HG02588 (cell line): ENCODE data around the gene NMT1.
"Not testable (repeated sequence)": the region's sequence is repeated elsewhere in the genome, so short reads cannot be mapped to it uniquely, and the experiment has no call there.

Experiments
- ATAC-seq: cut with Tn5 transposase; IDR thresholded peaks from one replicate; pipeline ENCODE4 v1.9.1; 2021; ENCODE audit warnings: mild to moderate bottlenecking, moderate library complexity; ENCODE audit not compliant: unreplicated experiment

The NMT1 gene

GRCh38 chr17:45117848-45118646 is 56.9 kb downstream of the NMT1 start:
- no peak for ATAC-seq

- ATAC-seq, result no peak
Observed at GRCh38 chr17:45118691-45119090, 57.6 kb downstream of the NMT1 start.

- ATAC-seq, result no peak
Observed at GRCh38 chr17:45119964-45120363, 58.8 kb downstream of the NMT1 start.

DNA sequence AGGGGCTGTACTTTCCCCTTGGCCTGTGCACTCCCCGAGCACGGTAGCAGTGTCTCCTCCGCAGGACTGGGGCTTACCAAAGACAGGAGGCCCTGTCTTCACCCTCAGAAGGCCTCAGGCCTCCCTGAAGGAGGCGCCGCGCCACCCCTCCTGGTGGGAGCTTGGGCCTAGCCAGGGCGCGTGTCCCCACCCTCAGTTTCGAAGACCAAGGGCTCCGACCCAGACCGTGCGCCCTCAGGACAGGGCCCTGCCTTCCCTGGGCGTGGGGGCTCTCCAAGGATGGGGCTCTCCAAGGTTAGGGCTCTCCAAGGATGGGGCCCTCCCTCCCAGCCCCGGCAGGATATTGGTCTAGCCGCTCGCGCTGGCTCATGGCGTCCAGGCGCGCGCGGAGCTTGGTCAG is 59.4 kb downstream of the NMT1 start:
- ATAC-seq, result no peak

DNA sequence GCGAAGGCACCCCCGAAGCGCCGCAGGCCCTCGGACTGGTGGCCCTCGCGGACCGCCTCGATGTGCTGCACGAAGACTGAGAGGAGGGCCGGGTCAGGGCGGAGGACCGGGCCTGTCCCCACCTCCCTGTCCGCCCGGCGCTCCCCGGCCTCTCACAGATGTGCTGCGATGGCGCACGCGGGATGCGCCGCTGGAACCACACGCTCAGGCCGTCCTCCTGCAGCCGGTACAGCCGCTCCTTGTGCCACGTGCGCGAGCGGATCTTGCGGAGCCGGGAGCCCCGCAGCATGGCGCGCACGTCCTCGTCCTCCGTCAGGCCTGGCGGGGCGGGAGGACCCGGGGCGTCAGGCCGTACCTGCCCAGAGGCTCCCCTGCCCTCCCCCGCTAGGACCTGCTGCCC is 59.9 kb downstream of the NMT1 start:
- no peak for ATAC-seq

DNA sequence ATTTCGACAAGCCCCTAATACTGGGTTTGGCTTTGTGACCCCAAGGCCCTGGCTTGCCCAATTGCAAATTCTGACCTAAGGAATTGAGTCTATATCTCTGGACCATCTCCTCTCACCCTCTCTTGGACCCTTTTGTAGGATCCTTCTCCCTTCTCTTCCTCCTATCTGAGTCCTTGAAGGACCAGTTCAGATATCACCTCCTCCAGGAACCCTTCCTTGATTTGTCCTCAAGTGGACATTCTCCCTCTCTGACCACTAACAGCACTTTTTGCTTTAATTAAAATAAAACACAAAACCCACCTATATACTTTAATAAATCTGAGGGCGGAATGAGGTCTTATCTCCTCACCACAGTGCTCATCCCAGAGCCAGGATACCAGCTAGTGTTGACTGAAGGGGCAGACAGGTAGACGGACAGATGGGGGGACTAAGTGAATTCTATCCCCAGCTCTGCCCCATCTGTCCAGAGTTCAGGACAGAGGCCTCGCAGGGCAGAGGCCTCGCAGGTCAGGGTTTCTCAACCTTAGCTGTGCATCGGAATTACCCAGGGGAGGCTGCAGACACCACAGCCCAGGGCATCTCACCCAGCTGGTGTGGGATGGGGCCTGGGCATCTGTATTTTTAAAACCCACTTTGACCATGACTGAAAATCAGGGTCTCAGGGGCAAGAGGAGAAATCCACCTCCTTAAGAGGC is 62.1 kb downstream of the NMT1 start:
- ATAC-seq, result no peak

GRCh38 chr17:45123930-45124796 is 63.0 kb downstream of the NMT1 start:
- no peak for ATAC-seq

GRCh38 chr17:45124797-45125122 is 63.6 kb downstream of the NMT1 start:
- not testable (repeated sequence) for ATAC-seq

DNA sequence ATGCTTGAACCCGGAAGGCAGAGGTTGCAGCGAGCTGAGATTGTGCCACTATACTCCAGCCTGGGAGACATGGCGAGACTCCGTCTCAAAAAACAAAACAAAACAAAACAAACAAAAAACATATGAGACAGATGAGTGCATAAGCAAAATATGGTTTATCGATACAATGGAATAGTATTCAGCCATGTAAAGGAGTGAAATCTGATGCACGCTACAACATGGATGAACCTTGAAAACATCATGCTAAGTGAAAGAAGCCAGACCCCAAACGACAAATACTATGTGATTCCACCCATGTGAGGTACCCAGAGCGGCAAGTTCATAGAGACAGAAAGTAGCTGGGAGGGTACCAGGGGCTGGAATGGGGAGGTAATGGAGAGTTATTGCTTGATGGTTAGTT is 64.4 kb downstream of the NMT1 start:
- ATAC-seq, result no peak

DNA sequence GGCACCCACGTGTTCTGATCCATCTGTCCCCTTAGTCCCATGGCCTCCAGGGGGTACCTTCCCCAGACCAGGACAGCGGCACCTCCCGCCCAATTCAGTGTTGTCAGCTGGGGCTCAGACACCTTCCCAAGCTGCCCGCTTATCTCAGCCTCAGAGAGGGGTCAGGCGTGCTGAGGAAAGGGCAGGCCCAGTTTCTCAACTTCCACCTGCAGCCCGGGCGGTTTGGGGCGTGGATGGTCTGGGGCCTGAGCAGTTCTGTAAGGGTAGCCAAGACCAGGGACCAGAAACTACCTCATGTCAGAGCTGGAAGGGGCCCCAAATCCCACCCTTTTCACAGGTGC is 66.1 kb downstream of the NMT1 start:
- ATAC-seq, result no peak

GRCh38 chr17:45127548-45128300 is 66.6 kb downstream of the NMT1 start:
- no peak for ATAC-seq

DNA sequence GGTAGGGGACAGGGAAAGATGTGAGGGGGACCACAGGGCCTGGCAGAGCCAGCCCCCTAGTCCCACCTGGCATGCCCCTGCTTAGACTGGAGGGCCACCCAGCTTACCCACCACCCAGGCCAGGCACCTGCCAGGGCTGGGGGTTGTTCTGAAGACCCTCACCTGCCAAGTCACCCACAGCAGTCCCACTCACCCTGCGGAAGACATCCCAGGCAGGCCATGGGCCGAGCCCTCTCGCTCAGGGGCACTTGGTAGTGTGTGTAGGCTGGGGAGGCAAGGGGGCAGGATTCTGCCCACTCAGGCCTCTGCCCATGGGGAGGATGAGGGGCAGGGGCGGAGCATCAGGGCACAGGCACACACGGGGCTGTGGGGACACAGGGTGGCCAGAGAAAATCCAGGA is 67.2 kb downstream of the NMT1 start:
- ATAC-seq, result no peak

GRCh38 chr17:45128989-45129388 is 67.9 kb downstream of the NMT1 start:
- no peak for ATAC-seq

GRCh38 chr17:45129426-45129939 is 68.4 kb downstream of the NMT1 start:
- no peak for ATAC-seq

GRCh38 chr17:45129940-45130680 is 69.0 kb downstream of the NMT1 start:
- ATAC-seq, result no peak

- ATAC-seq, result no peak
Observed at GRCh38 chr17:45130681-45131615, 69.8 kb downstream of the NMT1 start.

DNA sequence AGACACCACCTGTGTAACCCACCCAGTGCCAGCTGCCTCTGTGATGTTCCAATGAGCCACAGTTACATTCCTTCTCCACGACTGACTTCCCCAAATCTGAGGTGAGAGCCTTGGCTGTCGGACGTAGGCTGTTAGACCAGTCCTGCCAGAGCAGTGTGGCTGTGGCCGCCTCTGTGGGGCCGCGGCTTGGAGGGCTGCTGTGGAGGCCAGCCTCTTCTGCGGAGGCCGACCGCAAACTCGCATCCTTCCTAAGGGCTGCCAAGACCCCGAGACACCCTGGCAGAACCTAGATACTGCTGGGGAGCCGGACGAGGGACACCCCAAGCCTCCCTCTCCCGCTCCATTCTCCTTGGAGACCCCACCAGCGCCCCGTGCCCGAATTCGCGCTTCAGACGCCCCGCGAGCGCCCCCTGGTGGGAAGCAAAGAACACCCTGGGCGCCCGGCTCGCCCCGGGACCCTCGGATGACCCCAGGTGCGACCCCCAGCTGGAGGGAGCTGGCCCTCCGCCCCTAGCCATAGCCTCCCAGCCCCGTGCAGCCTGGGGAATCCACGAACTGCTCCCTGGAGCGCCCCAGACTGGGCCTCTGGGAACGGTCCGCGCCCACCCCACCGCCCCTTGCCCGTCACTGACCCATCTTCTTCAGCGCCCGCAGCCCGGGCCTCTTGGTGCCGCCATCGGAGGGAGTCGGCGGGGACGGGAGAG is 70.7 kb downstream of the NMT1 start:
- ATAC-seq, result no peak

DNA sequence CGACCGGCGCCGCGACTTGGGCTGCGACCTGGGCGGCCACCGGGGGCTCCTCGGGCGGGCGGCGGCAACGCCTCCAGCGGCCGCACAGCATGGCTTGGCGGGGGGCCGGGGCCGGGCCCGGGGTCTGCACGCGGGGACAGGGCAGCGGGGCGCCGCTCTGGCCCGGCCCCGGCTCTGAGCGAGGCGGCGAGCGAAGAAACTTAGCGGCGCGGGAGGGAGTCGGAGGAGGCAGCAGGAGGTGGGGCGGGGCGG is 71.1 kb downstream of the NMT1 start, which contains the start of gene PLCD3:
Gene PLCD3, minus strand, starts transcription at position 196 of the 252 bp plus-strand sequence. Its CDS starts 105 bp downstream, at position 91.
- ATAC-seq, result no peak
